Measurements from ENCODE around the gene TRAF3.
"Not testable (repeated sequence)": the region's sequence is repeated elsewhere in the genome, so short reads cannot be mapped to it uniquely, and the experiment has no call there.

Gene TRAF3

GRCh38 chr14:102859911-102860310 lies 82.7 kb downstream of the TRAF3 start:
- DNase-seq: no peak

DNA sequence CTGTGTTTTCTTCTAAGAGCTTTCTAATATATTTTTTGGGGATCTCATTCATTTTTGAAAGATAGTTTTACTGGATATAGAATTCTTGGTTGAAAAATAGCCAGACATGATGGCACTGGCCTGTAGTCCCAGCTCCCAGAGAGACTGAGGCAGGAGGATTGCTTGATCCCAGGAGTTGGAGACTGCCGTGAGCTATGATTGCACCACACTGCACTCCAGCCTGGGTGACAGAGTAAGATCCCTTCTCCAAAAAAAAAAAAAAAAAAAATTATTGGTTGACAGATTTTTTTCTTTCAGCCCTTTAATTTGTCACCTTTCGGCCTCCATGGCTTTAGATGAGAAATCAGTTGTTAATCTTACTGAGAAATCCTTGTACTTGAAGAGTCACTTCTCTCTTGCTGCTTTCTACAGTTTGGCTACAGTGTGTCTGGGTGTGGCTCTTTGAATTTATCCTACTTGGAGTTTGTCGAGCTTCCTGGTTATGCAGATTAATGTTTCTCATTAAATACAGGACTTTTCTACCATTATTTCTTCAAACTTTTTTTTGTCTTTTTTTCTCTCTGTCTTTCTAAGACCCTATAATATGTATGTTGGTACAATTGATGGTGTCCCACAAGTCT lies 85.0 kb downstream of the TRAF3 start:
- DNase-seq: no peak

GRCh38 chr14:102863381-102863780 lies 86.1 kb downstream of the TRAF3 start:
- no peak for DNase-seq

- DNase-seq: not testable (repeated sequence)
These were observed 88.7 kb downstream of the TRAF3 start for GRCh38 chr14:102865916-102866315.

GRCh38 chr14:102866982-102867761 lies 89.9 kb downstream of the TRAF3 start:
- DNase-seq: no peak

- DNase-seq: no peak
These were observed 90.8 kb downstream of the TRAF3 start for GRCh38 chr14:102867826-102868580.

DNA sequence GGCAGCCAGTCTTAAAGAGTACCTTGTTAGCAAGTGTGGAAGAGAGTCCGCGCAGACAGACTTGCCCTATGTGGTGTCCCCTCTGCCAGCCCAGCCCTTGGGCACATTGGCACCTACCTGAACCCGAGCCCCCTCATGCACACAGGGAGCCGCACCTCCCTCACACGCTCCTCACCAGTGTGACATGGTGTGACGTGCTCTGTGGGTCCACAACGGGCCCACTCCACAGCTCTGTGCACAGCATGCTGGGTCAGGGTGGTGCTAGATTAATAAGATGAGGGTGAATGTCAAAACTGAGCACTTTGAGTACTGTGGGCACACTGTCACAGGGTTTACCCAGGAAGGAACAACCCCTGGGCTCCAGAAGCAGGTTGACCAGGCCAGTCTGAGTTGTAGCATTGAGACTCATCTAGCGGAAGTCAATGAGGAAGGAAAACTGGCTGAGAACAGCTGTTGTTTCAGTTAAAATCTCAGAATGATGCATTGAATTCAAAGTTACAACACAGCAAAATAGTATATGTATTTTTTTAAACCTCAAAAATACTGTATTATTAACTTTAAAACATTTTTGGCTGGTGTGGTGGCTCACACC lies 91.8 kb downstream of the TRAF3 start:
- DNase-seq: peak in 1 of 56 donors; percentile 10

DNA sequence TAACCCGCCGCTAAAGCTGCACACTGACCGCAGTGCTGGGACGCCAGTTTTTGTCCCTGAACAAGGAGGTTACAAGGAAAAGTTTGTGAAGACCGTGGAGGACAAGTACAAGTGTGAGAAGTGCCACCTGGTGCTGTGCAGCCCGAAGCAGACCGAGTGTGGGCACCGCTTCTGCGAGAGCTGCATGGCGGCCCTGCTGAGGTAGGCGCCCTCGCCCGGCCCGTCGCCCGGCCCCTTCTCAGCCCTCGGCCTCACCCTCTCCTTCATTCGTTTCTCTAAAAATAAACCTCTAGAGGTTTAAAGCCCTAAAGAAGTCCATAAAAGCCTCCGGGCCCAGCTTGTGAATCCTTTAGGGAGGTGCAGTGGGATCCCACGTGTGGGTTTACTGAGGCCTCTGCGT lies 93.0 kb downstream of the TRAF3 start:
- no peak for DNase-seq

- no peak for DNase-seq
These were observed 94.0 kb downstream of the TRAF3 start for GRCh38 chr14:102870994-102871831.

GRCh38 chr14:102872020-102872419 lies 94.8 kb downstream of the TRAF3 start:
- DNase-seq: no peak

DNA sequence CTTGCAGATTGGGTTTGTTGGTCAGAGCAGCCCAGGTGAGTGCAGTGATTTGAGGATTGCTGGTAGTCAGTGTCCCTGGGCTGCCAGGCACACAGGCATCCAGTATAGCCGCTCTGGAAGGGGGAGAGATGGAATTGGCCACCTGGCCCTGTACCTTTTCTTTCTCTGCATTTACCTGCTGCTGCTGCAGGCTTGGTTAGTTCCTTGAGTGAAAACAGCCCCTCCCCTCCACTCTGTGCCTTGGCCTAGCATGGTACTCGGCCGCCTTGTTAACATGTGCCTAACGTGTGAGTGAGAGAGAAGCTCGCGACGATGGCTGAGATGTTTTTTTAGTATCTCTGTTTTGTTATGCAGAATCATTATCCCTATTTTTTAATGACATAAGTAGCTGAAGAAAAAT lies 95.9 kb downstream of the TRAF3 start:
- no peak for DNase-seq

GRCh38 chr14:102873546-102874061 lies 96.4 kb downstream of the TRAF3 start:
- DNase-seq: no peak

GRCh38 chr14:102875652-102876051 lies 98.4 kb downstream of the TRAF3 start:
- DNase-seq: no peak

DNA sequence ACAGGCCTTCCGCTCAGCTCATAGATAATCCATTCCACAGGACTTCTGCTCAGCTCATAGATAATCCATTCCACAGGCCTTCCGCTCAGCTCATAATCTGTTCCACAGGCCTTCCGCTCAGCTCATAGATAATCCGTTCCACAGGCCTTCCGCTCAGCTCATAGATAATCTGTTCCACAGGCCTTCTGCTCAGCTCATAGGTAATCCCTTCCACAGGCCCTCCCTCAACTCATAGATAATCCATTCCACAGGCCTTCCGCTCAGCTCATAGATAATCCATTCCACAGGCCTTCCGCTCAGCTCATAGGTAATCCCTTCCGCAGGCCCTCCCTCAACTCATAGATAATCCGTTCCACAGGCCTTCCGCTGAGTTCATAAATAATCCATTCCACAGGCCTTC lies 100.3 kb downstream of the TRAF3 start:
- DNase-seq: not testable (repeated sequence)

DNA sequence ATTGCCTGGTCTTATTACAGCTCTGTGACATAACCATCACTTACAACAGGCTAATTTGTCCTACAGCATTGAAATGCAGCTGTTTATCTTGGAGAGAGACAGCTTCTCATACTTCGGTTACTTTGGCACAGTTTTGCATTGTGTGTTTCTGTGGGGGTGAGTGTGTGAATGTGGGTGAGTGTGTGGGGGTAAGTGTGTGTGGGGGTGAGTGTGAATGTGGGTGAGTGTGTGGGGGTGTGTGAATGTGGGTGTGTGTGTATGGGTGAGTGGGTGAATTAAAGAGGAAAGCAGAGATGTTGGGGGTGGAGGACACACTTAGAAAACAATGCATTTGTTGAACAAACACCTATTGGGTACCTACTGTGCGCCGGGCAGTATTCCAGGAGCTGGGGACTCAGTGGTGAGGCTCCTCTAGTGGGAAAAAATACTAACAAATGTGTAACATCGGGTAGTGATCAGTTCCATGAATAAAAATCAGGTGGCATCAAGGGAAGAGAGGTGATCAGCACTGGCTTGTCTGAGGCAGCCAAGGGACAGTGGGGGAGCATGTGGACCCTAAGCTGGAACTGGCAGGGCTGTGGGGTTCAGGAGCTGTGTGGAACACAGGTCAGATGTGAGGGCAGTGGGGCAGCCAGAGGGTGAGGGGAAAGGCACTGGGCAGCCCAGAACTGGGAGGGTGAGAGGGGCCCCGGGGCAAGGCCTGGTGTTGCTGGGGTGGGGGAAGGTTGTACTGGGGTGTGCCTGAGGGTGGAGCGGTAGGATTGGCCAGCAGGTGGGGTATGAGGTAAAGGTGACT lies 101.1 kb downstream of the TRAF3 start:
- DNase-seq: no peak

- DNase-seq: no peak
These were observed 101.8 kb downstream of the TRAF3 start for GRCh38 chr14:102878970-102879460.

- DNase-seq: no peak
These were observed 105.1 kb downstream of the TRAF3 start for GRCh38 chr14:102882226-102882906.

DNA sequence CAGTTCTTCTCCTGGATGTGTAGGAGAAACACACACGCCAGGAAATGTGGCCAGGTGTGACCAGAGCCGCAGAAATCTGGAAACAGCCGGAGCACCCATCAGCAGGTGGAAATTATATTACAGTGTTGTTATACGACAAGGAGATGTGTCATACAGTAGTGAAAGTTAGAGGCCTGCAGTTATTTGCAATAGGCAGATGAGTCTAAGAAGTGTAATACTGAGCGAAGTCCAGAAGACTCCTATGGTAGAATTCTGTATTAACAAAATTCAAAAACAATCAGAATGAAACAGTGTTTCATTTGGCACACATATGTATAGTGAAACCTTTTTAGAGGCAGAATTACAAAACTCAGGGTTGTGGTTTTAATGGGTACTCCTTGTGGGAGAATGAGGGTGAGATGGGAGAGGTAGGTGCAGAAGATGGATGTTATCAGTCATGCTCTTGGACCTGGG lies 105.9 kb downstream of the TRAF3 start:
- DNase-seq: no peak

- no peak for DNase-seq
These were observed 106.3 kb downstream of the TRAF3 start for GRCh38 chr14:102883554-102883953.
